ENCODE data around the gene ENTPD7. TPM values are rescaled to one million over a fixed set of nuclear protein-coding genes. Genes with fewer than 3 reads are reported as not detected.

ENTPD7 gene
- total RNA-seq, 1 experiment from 2014 or later = 14.5 TPM

DNA sequence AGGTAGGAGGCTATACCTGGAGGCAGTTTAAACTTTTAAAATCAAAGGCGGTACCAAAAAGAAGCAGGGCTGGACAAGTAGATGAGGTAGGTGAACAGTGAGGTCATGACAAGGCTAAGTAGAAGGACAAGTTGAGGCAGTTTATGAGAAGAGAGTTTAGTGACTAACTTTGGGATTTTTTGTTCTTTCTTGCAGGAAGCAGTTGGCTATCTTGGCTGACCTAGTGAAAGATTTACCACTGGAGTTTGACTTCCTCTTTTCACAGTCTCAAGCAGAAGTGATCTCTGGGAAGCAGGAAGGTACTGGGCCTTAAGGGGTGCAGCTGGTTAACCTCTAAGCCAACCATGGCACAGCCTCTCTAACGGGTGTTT, 26.3 kb downstream of the ENTPD7 start:
- TF ChIP-seq, protein P1, sequence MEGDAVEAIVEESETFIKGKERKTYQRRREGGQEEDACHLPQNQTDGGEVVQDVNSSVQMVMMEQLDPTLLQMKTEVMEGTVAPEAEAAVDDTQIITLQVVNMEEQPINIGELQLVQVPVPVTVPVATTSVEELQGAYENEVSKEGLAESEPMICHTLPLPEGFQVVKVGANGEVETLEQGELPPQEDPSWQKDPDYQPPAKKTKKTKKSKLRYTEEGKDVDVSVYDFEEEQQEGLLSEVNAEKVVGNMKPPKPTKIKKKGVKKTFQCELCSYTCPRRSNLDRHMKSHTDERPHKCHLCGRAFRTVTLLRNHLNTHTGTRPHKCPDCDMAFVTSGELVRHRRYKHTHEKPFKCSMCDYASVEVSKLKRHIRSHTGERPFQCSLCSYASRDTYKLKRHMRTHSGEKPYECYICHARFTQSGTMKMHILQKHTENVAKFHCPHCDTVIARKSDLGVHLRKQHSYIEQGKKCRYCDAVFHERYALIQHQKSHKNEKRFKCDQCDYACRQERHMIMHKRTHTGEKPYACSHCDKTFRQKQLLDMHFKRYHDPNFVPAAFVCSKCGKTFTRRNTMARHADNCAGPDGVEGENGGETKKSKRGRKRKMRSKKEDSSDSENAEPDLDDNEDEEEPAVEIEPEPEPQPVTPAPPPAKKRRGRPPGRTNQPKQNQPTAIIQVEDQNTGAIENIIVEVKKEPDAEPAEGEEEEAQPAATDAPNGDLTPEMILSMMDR (conservative IDR thresholded peaks at IDR 0.05) = no peak
- DNase-seq = no peak
- Mint-ChIP-seq H3K36me3 (ENCODE audit: insufficient read depth in 1 of 3, low read depth in 3 of 3) (no peaks in the 10 kb centered on the region; a peak in 2 of 7 replicates), H3K27me3 (ENCODE audit: low read depth) (no peaks in the 10 kb centered on the region), H3K9me3 (no peaks in the 10 kb centered on the region), H3K4me1 (no peaks in the 10 kb centered on the region), H3K27ac (no peak overlapping the region), H3K4me3 (no peak overlapping the region)
- Histone ChIP-seq H4K8ac (replicated peaks; ENCODE audit: insufficient read length, low read depth, low read length) (no peak overlapping the region), H3K27me3 (ENCODE audit: insufficient read depth, low read length) (no peaks in the 10 kb centered on the region), H3K4me2 (ENCODE audit: insufficient read depth, insufficient read length, low read length) (no peak overlapping the region), H3K9me3 (ENCODE audit: control insufficient read depth, low read depth, low read length) (no peaks in the 10 kb centered on the region), H3T11ph (ENCODE audit: low read length) (no peak overlapping the region), H3K9ac (ENCODE audit: extremely low read depth, insufficient read length, low read length) (no peak overlapping the region), H4K5ac (ENCODE audit: insufficient read length, low read depth, low read length) (no peak overlapping the region), H2AFZ (ENCODE audit: low read length) (no peak overlapping the region), H3K23ac (ENCODE audit: insufficient read length, low read depth, low read length) (no peak overlapping the region), H3K27ac (ENCODE audit: insufficient read length, low read depth, low read length) (no peak overlapping the region), H3K79me2 (ENCODE audit: insufficient read depth, low read length) (no peaks in the 10 kb centered on the region), H3K18ac (ENCODE audit: insufficient read length, low read depth, low read length) (no peak overlapping the region), H2BK20ac (ENCODE audit: low read depth, low read length, poor library complexity, severe bottlenecking) (no peak overlapping the region), H3K56ac (ENCODE audit: insufficient read length, low read depth, low read length) (no peak overlapping the region), H2AK5ac (ENCODE audit: insufficient read length, low read length) (no peak overlapping the region), H4K20me1 (ENCODE audit: control insufficient read depth, insufficient read depth, insufficient read length) (no peaks in the 10 kb centered on the region), H2BK120ac (ENCODE audit: low read depth, low read length, poor library complexity, severe bottlenecking) (no peak overlapping the region), H3K79me1 (ENCODE audit: insufficient read depth, low read depth, low read length, poor library complexity, severe bottlenecking) (no peaks in the 10 kb centered on the region), H2BK12ac (ENCODE audit: insufficient read length, low read depth, low read length) (no peak overlapping the region), H3K4me1 (ENCODE audit: insufficient read depth, low read length) (no peaks in the 10 kb centered on the region), H3K14ac (ENCODE audit: insufficient read depth, low read length) (no peak overlapping the region), H2BK15ac (ENCODE audit: low read depth, low read length) (no peak overlapping the region), H3K23me2 (ENCODE audit: insufficient read length, low read depth, low read length, poor library complexity, severe bottlenecking) (no peaks in the 10 kb centered on the region), H3K4ac (ENCODE audit: low read depth, low read length) (no peak overlapping the region), H2BK5ac (ENCODE audit: insufficient read length, low read length) (no peak overlapping the region), H4K91ac (ENCODE audit: insufficient read length, low read depth, low read length) (no peak overlapping the region)
- no CpG with 5 or more reads among the region's 2 CpGs for WGBS (ENCODE audit: extremely low coverage, insufficient read length, low lambda C conversion rate)
